T follicular helper cell (primary cell): ENCODE results near the gene TAF11L9.
"Not testable (repeated sequence)": the region's sequence is repeated elsewhere in the genome, so short reads cannot be mapped to it uniquely, and the experiment has no call there.

Experiments used
- DNase-seq: peaks from one replicate; pipeline ENCODE4 v3.0.0-alpha.2; 2020; ENCODE audit warnings: low read depth
- total RNA-seq, 2 experiments: gene quantifications; one replicate each; lab custom pipeline; 2026; lab: John Stamatoyannopoulos, UW

Gene TAF11L9
- total RNA-seq: 0 reads per million in 2 experiments

- DNase-seq: not testable (repeated sequence)
Measured at GRCh38 chr5:17594255-17594654, at the start of gene TAF11L9. TSS of gene TAF11L9 (minus strand) at chr5:17594394.

- no peak for DNase-seq
Measured at GRCh38 chr5:17634160-17634559, 40.0 kb upstream of the TAF11L9 start, which contains the start of gene TAF11L14. TSS of gene TAF11L14 (plus strand) at chr5:17634460.

GRCh38 chr5:17631788-17632187, 37.6 kb upstream of the TAF11L9 start, which contains the start of gene TAF11L13:
TSS of gene TAF11L13 (plus strand) at chr5:17632088.
- DNase-seq: not testable (repeated sequence)

GRCh38 chr5:17625686-17626085, 31.5 kb upstream of the TAF11L9 start:
- no peak for DNase-seq

GRCh38 chr5:17620627-17621026, 26.4 kb upstream of the TAF11L9 start:
- no peak for DNase-seq

GRCh38 chr5:17619354-17619753, 25.2 kb upstream of the TAF11L9 start:
- no peak for DNase-seq

GRCh38 chr5:17614872-17615605, 20.8 kb upstream of the TAF11L9 start:
- no peak for DNase-seq

GRCh38 chr5:17610092-17610491, 15.9 kb upstream of the TAF11L9 start, which contains the start of gene TAF11L12:
TSS of gene TAF11L12 (plus strand) at chr5:17610392.
- not testable (repeated sequence) for DNase-seq

- DNase-seq: not testable (repeated sequence)
Measured at GRCh38 chr5:17607461-17607860, 13.3 kb upstream of the TAF11L9 start.

- no peak for DNase-seq
Measured at GRCh38 chr5:17604951-17605350, 10.8 kb upstream of the TAF11L9 start.

GRCh38 chr5:17603880-17604279, 9.7 kb upstream of the TAF11L9 start, which contains the start of gene TAF11L11:
TSS of gene TAF11L11 (plus strand) at chr5:17604183.
- not testable (repeated sequence) for DNase-seq

- not testable (repeated sequence) for DNase-seq
Measured at GRCh38 chr5:17597728-17598127, 3.5 kb upstream of the TAF11L9 start, which contains the start of gene TAF11L10. TSS of gene TAF11L10 (minus strand) at chr5:17597828.

GRCh38 chr5:17590860-17591259, 3.3 kb downstream of the TAF11L9 start, which contains the start of gene TAF11L8:
TSS of gene TAF11L8 (minus strand) at chr5:17590960.
- not testable (repeated sequence) for DNase-seq

GRCh38 chr5:17585658-17586057, 8.5 kb downstream of the TAF11L9 start, which contains the start of gene TAF11L7:
TSS of gene TAF11L7 (minus strand) at chr5:17585758.
- not testable (repeated sequence) for DNase-seq
